WTC11 (cell line): ENCODE data around the gene FGFRL1. TPM values are rescaled to one million over a fixed set of nuclear protein-coding genes. Genes with fewer than 3 reads are reported as not detected.

Experiments used
- ATAC-seq: fragments of 200-7000 bp; cut with Tn5 transposase; 2 replicates; pipeline ENCODE4 v1.10.0; 2021; ENCODE audit warnings: mild to moderate bottlenecking, moderate library complexity
- CTCF ChIA-PET: fragments of 300-600 bp; sonication (Branson Sonifier 250); formaldehyde crosslinking; loops from one replicate; lab custom pipeline; 2021; ENCODE audit warnings: antibody characterized with exemption; lab: Charles Lee
- POLR2A ChIA-PET: fragments of 350-600 bp; sonication (Branson Sonifier 250); formaldehyde crosslinking; loops from one replicate; lab custom pipeline; 2021; ENCODE audit warnings: antibody characterized with exemption; lab: Charles Lee
- DNase-seq: peaks from one replicate; pipeline ENCODE4 v3.0.0; 2021; ENCODE audit warnings: low spot score
- H3K27ac Mint-ChIP-seq: 2 replicates; pipeline ENCODE4 v1.8.0; 2021; ENCODE audit warnings: mixed read lengths
- H3K27me3 Mint-ChIP-seq: 2 replicates; pipeline ENCODE4 v1.8.0; 2021; ENCODE audit warnings: low read depth, mild to moderate bottlenecking, moderate library complexity, mixed read lengths
- H3K36me3 Mint-ChIP-seq: 2 replicates; pipeline ENCODE4 v1.8.0; 2021; ENCODE audit warnings: mixed read lengths
- H3K4me1 Mint-ChIP-seq: 2 replicates; pipeline ENCODE4 v1.8.0; 2022; ENCODE audit warnings: mixed read lengths
- H3K4me3 Mint-ChIP-seq: 2 replicates; pipeline ENCODE4 v1.8.0; 2021; ENCODE audit warnings: mild to moderate bottlenecking, moderate library complexity, mixed read lengths
- H3K9me3 Mint-ChIP-seq: 2 replicates; pipeline ENCODE4 v1.8.0; 2021; ENCODE audit warnings: mixed read lengths
- ATF2 ChIP-seq: sonication (generic); formaldehyde crosslinking; IDR thresholded peaks from 2 replicates; pipeline ENCODE4 v1.8.1; 2022; ENCODE audit warnings: low read depth, missing genetic modification reagents, borderline replicate concordance
- E2F4 ChIP-seq: sonication (generic); formaldehyde crosslinking; IDR thresholded peaks from 2 replicates; pipeline ENCODE4 v1.8.1; 2022; ENCODE audit warnings: low read depth, mild to moderate bottlenecking, moderate library complexity, missing genetic modification reagents, borderline replicate concordance
- GRHL2 ChIP-seq: fragments of 250-450 bp; sonication (Bioruptor Pico); IDR thresholded peaks from 2 replicates; pipeline ENCODE4 v1.8.0; 2022; ENCODE audit warnings: mild to moderate bottlenecking, moderate library complexity; ENCODE audit not compliant: insufficient replicate concordance, severe bottlenecking
- KAT7 ChIP-seq: sonication (generic); formaldehyde crosslinking; IDR thresholded peaks from 2 replicates; pipeline ENCODE4 v1.8.1; 2023; ENCODE audit warnings: missing genetic modification reagents, mild to moderate bottlenecking, borderline replicate concordance
- MXD4 ChIP-seq: fragments of 250-450 bp; sonication (Bioruptor Pico); IDR thresholded peaks from 2 replicates; pipeline ENCODE4 v1.8.0; 2021; ENCODE audit warnings: mild to moderate bottlenecking, moderate library complexity, borderline replicate concordance
- OVOL2 ChIP-seq: fragments of 250-450 bp; sonication (Bioruptor Pico); IDR thresholded peaks from 2 replicates; pipeline ENCODE4 v1.9.0; 2021; ENCODE audit warnings: mild to moderate bottlenecking, borderline replicate concordance
- PRDM15 ChIP-seq: sonication (generic); formaldehyde crosslinking; IDR thresholded peaks from 2 replicates; pipeline ENCODE4 v1.8.0; 2022; ENCODE audit warnings: missing genetic modification reagents
- PRRX2 ChIP-seq: fragments of 250-450 bp; sonication (Bioruptor Pico); IDR thresholded peaks from 2 replicates; pipeline ENCODE4 v1.8.0; 2021; ENCODE audit warnings: mild to moderate bottlenecking
- RELA ChIP-seq: sonication (generic); formaldehyde crosslinking; IDR thresholded peaks from 2 replicates; pipeline ENCODE4 v1.8.1; 2022; ENCODE audit warnings: missing genetic modification reagents, mild to moderate bottlenecking, borderline replicate concordance
- SMAD3 ChIP-seq: sonication (generic); formaldehyde crosslinking; IDR thresholded peaks from 2 replicates; pipeline ENCODE4 v1.8.0; 2022; ENCODE audit warnings: missing genetic modification reagents, mild to moderate bottlenecking, borderline replicate concordance
- SOX15 ChIP-seq: fragments of 250-450 bp; sonication (Bioruptor Pico); IDR thresholded peaks from 2 replicates; pipeline ENCODE4 v1.9.0; 2021; ENCODE audit warnings: mild to moderate bottlenecking
- ZBTB21 ChIP-seq: sonication (generic); formaldehyde crosslinking; IDR thresholded peaks from 2 replicates; pipeline ENCODE4 v1.8.1; 2023; ENCODE audit warnings: mild to moderate bottlenecking, missing genetic modification reagents, borderline replicate concordance
- ZNF396 ChIP-seq: fragments of 250-450 bp; sonication (Bioruptor Pico); IDR thresholded peaks from 2 replicates; pipeline ENCODE4 v1.8.0; 2021; ENCODE audit warnings: mild to moderate bottlenecking, moderate library complexity, borderline replicate concordance
- ZNF423 ChIP-seq: fragments of 250-450 bp; sonication (Bioruptor Pico); IDR thresholded peaks from 2 replicates; pipeline ENCODE4 v2.1.2; 2022; ENCODE audit warnings: mild to moderate bottlenecking, moderate library complexity
- total RNA-seq: library from RNA; stranded (reverse); gene quantifications from 3 replicates; pipeline ENCODE4 v1.2.3, GENCODE V29; 2021

The FGFRL1 gene
- total RNA-seq, 1 experiment from 2014 or later, result 25.9 TPM

GRCh38 chr4:1040344-1041146 lies 29.1 kb downstream of the FGFRL1 start:
- Mint-ChIP-seq H3K4me3 (no peak overlapping the region), H3K27ac (peak overlapping the region; percentile 80; the same call in 1 of the 2 replicates)
- ATAC-seq, result no peak

GRCh38 chr4:1041147-1041935 lies 29.9 kb downstream of the FGFRL1 start:
- Mint-ChIP-seq H3K4me3 (no peak overlapping the region), H3K36me3 (no peaks in the 10 kb centered on the region), H3K27me3 (no peaks in the 10 kb centered on the region; the same call in 1 of the 2 replicates), H3K9me3 (no peaks in the 10 kb centered on the region), H3K27ac (no peak overlapping the region; the same call in 1 of the 2 replicates), H3K4me1 (0 out of 2 replicates have a peak, but pooled peaks cover 3% of the 10 kb centered on the region)
- DNase-seq (no peak), ATAC-seq (no peak)
- TF ChIP-seq RELA (CRISPR knock-in tag), result no peak
- no peak for TF ChIP-seq E2F4 (CRISPR knock-in tag)
- no peak for TF ChIP-seq MXD4
- TF ChIP-seq PRRX2, result no peak
- no peak for TF ChIP-seq ZBTB21 (CRISPR knock-in tag)
- TF ChIP-seq PRDM15 (CRISPR knock-in tag), result no peak
- TF ChIP-seq GRHL2, result no peak
- no peak for TF ChIP-seq KAT7
- no peak for TF ChIP-seq ZNF423
- no peak for TF ChIP-seq OVOL2 (CRISPR knock-in tag)
- POLR2A ChIA-PET, result no interaction called here
- CTCF ChIA-PET, result no interaction called here

More at GRCh38 chr4:1040344-1041146, 29.1 kb downstream of the FGFRL1 start:
- DNase-seq, result no peak
- H3K4me1 Mint-ChIP-seq, result 0 out of 2 replicates have a peak, but pooled peaks cover 3% of the 10 kb centered on the region
- H3K36me3 Mint-ChIP-seq, result no peaks in the 10 kb centered on the region
- no peaks in the 10 kb centered on the region; the same call in 1 of the 2 replicates for H3K27me3 Mint-ChIP-seq
- TF ChIP-seq SMAD3 (no peak), ZNF396 (CRISPR knock-in tag) (no peak), ATF2 (CRISPR knock-in tag) (no peak)
- POLR2A ChIA-PET, result no interaction called here
- CTCF ChIA-PET, result no interaction called here
- no peaks in the 10 kb centered on the region for H3K9me3 Mint-ChIP-seq

GRCh38 chr4:1041936-1042330 lies 30.5 kb downstream of the FGFRL1 start:
- H3K27ac Mint-ChIP-seq, result no peak overlapping the region; the same call in 1 of the 2 replicates
- no peak for ATAC-seq
- no peak for TF ChIP-seq SOX15 (CRISPR knock-in tag)
- TF ChIP-seq RELA (CRISPR knock-in tag), result no peak
- H3K27me3 Mint-ChIP-seq, result no peaks in the 10 kb centered on the region; the same call in 1 of the 2 replicates
- no peaks in the 10 kb centered on the region for H3K9me3 Mint-ChIP-seq
- no peak for DNase-seq
- CTCF ChIA-PET, result no interaction called here
- H3K4me3 Mint-ChIP-seq, result no peak overlapping the region
- POLR2A ChIA-PET, result no interaction called here
- H3K36me3 Mint-ChIP-seq, result no peaks in the 10 kb centered on the region
- 0 out of 2 replicates have a peak, but pooled peaks cover 3% of the 10 kb centered on the region for H3K4me1 Mint-ChIP-seq
